GM19395 (cell line): ENCODE results near the gene SYT1.

Experiments
- ATAC-seq: cut with Tn5 transposase; IDR thresholded peaks from one replicate; pipeline ENCODE4 v1.9.1; 2021; ENCODE audit warnings: mild to moderate bottlenecking, moderate library complexity; ENCODE audit not compliant: unreplicated experiment

Gene SYT1

GRCh38 chr12:79053394-79053793 is 188.8 kb downstream of the SYT1 start:
- ATAC-seq, result no peak

GRCh38 chr12:79055926-79056674 is 191.5 kb downstream of the SYT1 start:
- peak; percentile 45 for ATAC-seq

- ATAC-seq, result no peak
Measured at GRCh38 chr12:79056775-79057174, 192.2 kb downstream of the SYT1 start.

- no peak for ATAC-seq
Measured at GRCh38 chr12:79057540-79057939, 193.0 kb downstream of the SYT1 start.

- ATAC-seq, result peak; percentile 55
Measured at GRCh38 chr12:79058342-79058741, 193.8 kb downstream of the SYT1 start.

- ATAC-seq, result no peak
Measured at GRCh38 chr12:79059557-79059956, 195.0 kb downstream of the SYT1 start.

- ATAC-seq, result no peak
Measured at GRCh38 chr12:79063258-79063657, 198.7 kb downstream of the SYT1 start.

GRCh38 chr12:79067977-79068376 is 203.4 kb downstream of the SYT1 start:
- no peak for ATAC-seq

- peak; percentile 97 for ATAC-seq
Measured at GRCh38 chr12:79069009-79069408, 204.4 kb downstream of the SYT1 start.

GRCh38 chr12:79071498-79071897 is 206.9 kb downstream of the SYT1 start:
- ATAC-seq, result no peak

- no peak for ATAC-seq
Measured at GRCh38 chr12:79073506-79073905, 208.9 kb downstream of the SYT1 start.

GRCh38 chr12:79082595-79082994 is 218.0 kb downstream of the SYT1 start:
- ATAC-seq, result no peak

- ATAC-seq, result no peak
Measured at GRCh38 chr12:79083181-79083580, 218.6 kb downstream of the SYT1 start.

GRCh38 chr12:79085106-79085682 is 220.6 kb downstream of the SYT1 start:
- no peak for ATAC-seq

- ATAC-seq, result no peak
Measured at GRCh38 chr12:79086541-79087296, 222.1 kb downstream of the SYT1 start.

GRCh38 chr12:79098530-79098929 is 234.0 kb downstream of the SYT1 start:
- no peak for ATAC-seq

- ATAC-seq, result no peak
Measured at GRCh38 chr12:79108962-79109361, 244.4 kb downstream of the SYT1 start.

GRCh38 chr12:79114896-79115295 is 250.3 kb downstream of the SYT1 start:
- no peak for ATAC-seq

- ATAC-seq, result no peak
Measured at GRCh38 chr12:79115743-79116142, 251.2 kb downstream of the SYT1 start.

GRCh38 chr12:79119796-79120195 is 255.2 kb downstream of the SYT1 start:
- no peak for ATAC-seq

- peak; percentile 71 for ATAC-seq
Measured at GRCh38 chr12:79121486-79121885, 256.9 kb downstream of the SYT1 start.

GRCh38 chr12:79124385-79124784 is 259.8 kb downstream of the SYT1 start:
- no peak for ATAC-seq
